ENCODE data around the gene ARFGEF3. TPM values are rescaled to one million over a fixed set of nuclear protein-coding genes. Genes with fewer than 3 reads are reported as not detected.

ARFGEF3 gene
- total RNA-seq, 1 experiment from 2014 or later, result 5.2 TPM

DNA sequence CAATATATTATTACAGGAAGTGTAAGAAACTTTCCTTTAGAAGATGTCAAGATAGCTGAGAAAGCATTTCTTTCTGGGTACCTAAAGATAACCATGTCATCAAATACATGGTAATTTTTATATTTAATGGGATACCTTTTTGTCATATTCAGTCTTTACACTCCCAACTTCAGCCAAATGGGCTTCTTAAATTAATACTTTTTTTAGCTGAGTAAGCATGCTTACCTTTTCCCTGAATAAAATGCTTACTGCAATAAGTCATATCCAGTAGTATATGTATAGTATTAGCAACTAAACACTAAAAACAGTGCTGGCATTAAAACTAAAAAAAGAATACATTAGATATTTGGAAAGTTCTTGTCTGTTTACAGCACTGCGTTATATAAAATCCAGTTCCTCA, 74.0 kb downstream of the ARFGEF3 start:
- BruUV-seq (replicated peaks), result no TSS peak
- intact Hi-C loops (cut with micrococcal nuclease; ENCODE audit: unreplicated experiment), result no loop called here
- no peaks in the 10 kb centered on the region for H3K36me3 Mint-ChIP-seq (ENCODE audit: insufficient read depth, unreplicated experiment)

DNA sequence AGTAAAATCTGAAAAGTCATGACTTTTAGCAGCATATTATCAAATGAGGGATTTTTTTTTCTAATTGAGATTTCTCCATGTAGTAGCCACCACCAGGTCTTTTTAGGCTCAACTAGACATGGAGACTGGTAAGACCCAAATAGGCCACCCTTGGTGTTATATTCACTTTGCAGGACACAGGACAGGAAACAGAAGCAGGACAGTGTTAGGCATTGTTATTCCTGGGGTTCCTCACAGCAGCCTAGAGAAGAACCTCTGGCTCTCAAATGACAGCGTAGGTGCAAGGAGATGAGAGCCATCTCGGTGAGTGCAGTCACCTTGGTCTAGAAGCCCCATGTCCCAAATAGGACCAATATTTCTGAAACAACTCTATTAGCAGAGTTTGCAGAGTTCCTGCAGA, 75.7 kb downstream of the ARFGEF3 start:
- no peak overlapping the region for H3K27ac Mint-ChIP-seq (ENCODE audit: unreplicated experiment)
- ChIA-PET POLR2A (no interaction called here), CTCF (no interaction called here)
- intact Hi-C loops (cut with micrococcal nuclease; ENCODE audit: unreplicated experiment), result no loop called here
- TF ChIP-seq, protein P1, sequence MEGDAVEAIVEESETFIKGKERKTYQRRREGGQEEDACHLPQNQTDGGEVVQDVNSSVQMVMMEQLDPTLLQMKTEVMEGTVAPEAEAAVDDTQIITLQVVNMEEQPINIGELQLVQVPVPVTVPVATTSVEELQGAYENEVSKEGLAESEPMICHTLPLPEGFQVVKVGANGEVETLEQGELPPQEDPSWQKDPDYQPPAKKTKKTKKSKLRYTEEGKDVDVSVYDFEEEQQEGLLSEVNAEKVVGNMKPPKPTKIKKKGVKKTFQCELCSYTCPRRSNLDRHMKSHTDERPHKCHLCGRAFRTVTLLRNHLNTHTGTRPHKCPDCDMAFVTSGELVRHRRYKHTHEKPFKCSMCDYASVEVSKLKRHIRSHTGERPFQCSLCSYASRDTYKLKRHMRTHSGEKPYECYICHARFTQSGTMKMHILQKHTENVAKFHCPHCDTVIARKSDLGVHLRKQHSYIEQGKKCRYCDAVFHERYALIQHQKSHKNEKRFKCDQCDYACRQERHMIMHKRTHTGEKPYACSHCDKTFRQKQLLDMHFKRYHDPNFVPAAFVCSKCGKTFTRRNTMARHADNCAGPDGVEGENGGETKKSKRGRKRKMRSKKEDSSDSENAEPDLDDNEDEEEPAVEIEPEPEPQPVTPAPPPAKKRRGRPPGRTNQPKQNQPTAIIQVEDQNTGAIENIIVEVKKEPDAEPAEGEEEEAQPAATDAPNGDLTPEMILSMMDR (IDR thresholded peaks at IDR 0.05; ENCODE audit: insufficient read depth in 1 of 2, low read depth in 1 of 2, low read length in 1 of 2, severe bottlenecking in 1 of 2, unreplicated experiment in 1 of 2), result no peak
- H3K9me3 Mint-ChIP-seq (ENCODE audit: unreplicated experiment), result no peaks in the 10 kb centered on the region
- Histone ChIP-seq H3K36me3 (ENCODE audit: control insufficient read depth, insufficient read depth, low read length) (no peaks in the 10 kb centered on the region), H3K4me1 (no peaks in the 10 kb centered on the region), H3K9me3 (no peaks in the 10 kb centered on the region), H3K4me3 (ENCODE audit: low read depth, low read length) (no peak overlapping the region), H3K27me3 (replicated peaks; ENCODE audit: control insufficient read depth, insufficient read depth, low read length) (no peaks in the 10 kb centered on the region)
- no TSS peak for BruUV-seq (replicated peaks)
- no peaks in the 10 kb centered on the region for H3K27me3 Mint-ChIP-seq (ENCODE audit: insufficient read depth, unreplicated experiment)
- no peak overlapping the region for H3K4me3 Mint-ChIP-seq (ENCODE audit: unreplicated experiment)
- no peaks in the 10 kb centered on the region for H3K36me3 Mint-ChIP-seq (ENCODE audit: insufficient read depth, unreplicated experiment)
- H3K4me1 Mint-ChIP-seq (ENCODE audit: low read depth, unreplicated experiment), result no peaks in the 10 kb centered on the region
- no peak for DNase-seq

More for the DNA sequence above, 74.0 kb downstream of the ARFGEF3 start:
- no peak overlapping the region for H3K4me3 ChIP-seq (ENCODE audit: low read depth, low read length)
- H3K9me3 Mint-ChIP-seq (ENCODE audit: unreplicated experiment), result no peaks in the 10 kb centered on the region
- DNase-seq, result no peak
- H3K27me3 Mint-ChIP-seq (ENCODE audit: insufficient read depth, unreplicated experiment), result no peaks in the 10 kb centered on the region
- no peak overlapping the region for H3K4me3 Mint-ChIP-seq (ENCODE audit: unreplicated experiment)
- H3K4me1 ChIP-seq, result peaks cover 16% of the 10 kb centered on the region
- H3K27ac Mint-ChIP-seq (ENCODE audit: unreplicated experiment), result no peak overlapping the region
- POLR2A ChIA-PET, result no interaction called here
- CTCF ChIA-PET, result no interaction called here
- TF ChIP-seq, protein P1 (IDR thresholded peaks at IDR 0.05; ENCODE audit: insufficient read depth in 1 of 2, low read depth in 1 of 2, low read length in 1 of 2, severe bottlenecking in 1 of 2, unreplicated experiment in 1 of 2), result no peak
- H3K36me3 ChIP-seq (ENCODE audit: control insufficient read depth, insufficient read depth, low read length), result no peaks in the 10 kb centered on the region
- H3K27me3 ChIP-seq (replicated peaks; ENCODE audit: control insufficient read depth, insufficient read depth, low read length), result no peaks in the 10 kb centered on the region
- peaks cover 10% of the 10 kb centered on the region for H3K4me1 Mint-ChIP-seq (ENCODE audit: low read depth, unreplicated experiment)
- H3K9me3 ChIP-seq, result no peaks in the 10 kb centered on the region

DNA sequence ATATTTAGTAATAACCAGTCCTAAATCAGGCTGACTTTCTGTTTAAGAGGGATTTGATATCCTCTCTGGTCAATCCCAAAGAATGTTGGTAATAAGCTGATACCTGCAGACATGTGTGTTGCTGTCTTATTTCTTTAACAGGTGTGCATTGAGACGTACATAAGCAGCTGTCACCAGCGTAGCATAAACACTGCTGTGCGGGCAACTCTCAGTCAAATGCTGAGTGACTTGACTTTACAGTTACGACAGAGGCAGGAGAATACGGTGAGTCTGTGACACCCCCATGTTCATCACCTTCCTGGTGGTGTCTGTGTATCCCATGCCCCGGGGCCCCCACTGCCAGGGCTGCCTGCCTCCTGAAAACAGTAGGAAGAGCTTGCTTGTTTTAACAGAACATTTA, 76.6 kb downstream of the ARFGEF3 start:
- CTCF ChIA-PET, result no interaction called here
- no peaks in the 10 kb centered on the region for H3K9me3 ChIP-seq
- intact Hi-C loops (cut with micrococcal nuclease; ENCODE audit: unreplicated experiment), result no loop called here
- H3K4me3 Mint-ChIP-seq (ENCODE audit: unreplicated experiment), result no peak overlapping the region
- H3K4me3 ChIP-seq (ENCODE audit: low read depth, low read length), result no peak overlapping the region
- TF ChIP-seq, protein P1 (IDR thresholded peaks at IDR 0.05; ENCODE audit: insufficient read depth in 1 of 2, low read depth in 1 of 2, low read length in 1 of 2, severe bottlenecking in 1 of 2, unreplicated experiment in 1 of 2), result no peak
- no peaks in the 10 kb centered on the region for H3K36me3 ChIP-seq (ENCODE audit: control insufficient read depth, insufficient read depth, low read length)
- POLR2A ChIA-PET, result no interaction called here
- H3K27me3 ChIP-seq (replicated peaks; ENCODE audit: control insufficient read depth, insufficient read depth, low read length), result no peaks in the 10 kb centered on the region
- H3K4me1 Mint-ChIP-seq (ENCODE audit: low read depth, unreplicated experiment), result no peaks in the 10 kb centered on the region
- no TSS peak for BruUV-seq (replicated peaks)
- DNase-seq, result no peak
- H3K27ac Mint-ChIP-seq (ENCODE audit: unreplicated experiment), result no peak overlapping the region
- no peaks in the 10 kb centered on the region for H3K27me3 Mint-ChIP-seq (ENCODE audit: insufficient read depth, unreplicated experiment)
- no peaks in the 10 kb centered on the region for H3K9me3 Mint-ChIP-seq (ENCODE audit: unreplicated experiment)
- H3K36me3 Mint-ChIP-seq (ENCODE audit: insufficient read depth, unreplicated experiment), result no peaks in the 10 kb centered on the region
- no peaks in the 10 kb centered on the region for H3K4me1 ChIP-seq
